SK-N-SH (cell line): Measurements from ENCODE around the gene LMX1A. TPM values are rescaled to one million over a fixed set of nuclear protein-coding genes. Genes with fewer than 3 reads are reported as not detected.

Experiments
- CTCF ChIA-PET: fragments of 300-600, 350-600 bp; formaldehyde crosslinking; extraction: SDS; loops from one replicate; lab custom pipeline; 2021; lab: Yijun Ruan, JAX
- POLR2A ChIA-PET: fragments of 350-600 bp; sonication (Branson Sonifier 250); formaldehyde crosslinking; extraction: SDS; loops from one replicate; lab custom pipeline; 2020; ENCODE audit warnings: antibody characterized with exemption, inconsistent platforms; lab: Yijun Ruan, JAX
- DNase-seq: peaks from one replicate; pipeline ENCODE4 v3.0.0; 2012
- H2AFZ ChIP-seq: fragments of 200-600 bp; sonication (generic); 2 replicates; pipeline ENCODE4 v1.8.1; 2016; ENCODE audit warnings: antibody characterized with exemption, mild to moderate bottlenecking, low read depth
- H3F3A ChIP-seq: fragments of 200-600 bp; sonication (generic); replicated peaks from 2 replicates; pipeline ENCODE3; 2016; ENCODE audit warnings: antibody characterized with exemption, mild to moderate bottlenecking; ENCODE audit not compliant: insufficient read depth
- H3K27ac ChIP-seq, 2 experiments: fragments of 200-500 bp in 1 of 2; fragments of 200-600 bp in 1 of 2; sonication (Bioruptor generic) in 1 of 2; sonication (generic), shearing (Covaris generic) in 1 of 2; 2 replicates each; pipeline versions ENCODE4 v1.5.1 to v1.6.1; 2014 to 2016; ENCODE audit warnings: low read depth in 2 of 2, inconsistent platforms in 1 of 2, low read length in 1 of 2, mild to moderate bottlenecking in 1 of 2, mixed read lengths in 1 of 2
- H3K27me3 ChIP-seq: fragments of 200-600 bp; sonication (generic), shearing (Covaris generic); 2 replicates; pipeline ENCODE4 v1.6.1; 2016; ENCODE audit warnings: mixed run types; ENCODE audit not compliant: insufficient read depth
- H3K36me3 ChIP-seq, 2 experiments: fragments of 200-500 bp in 1 of 2; fragments of 200-600 bp in 1 of 2; sonication (Bioruptor generic) in 1 of 2; sonication (generic) in 1 of 2; replicated peaks in 1 of 2; 2 replicates each; pipeline versions ENCODE3 to v1.5.1; 2014 to 2016; ENCODE audit warnings: low read length in 1 of 2, mild to moderate bottlenecking in 1 of 2; ENCODE audit not compliant: insufficient read depth in 2 of 2, control insufficient read depth in 1 of 2
- H3K4me1 ChIP-seq, 2 experiments: fragments of 200-500 bp in 1 of 2; fragments of 200-600 bp in 1 of 2; sonication (Bioruptor generic) in 1 of 2; sonication (generic), shearing (Covaris generic) in 1 of 2; 2 replicates each; pipeline versions ENCODE4 v1.5.1 to v1.6.1; 2014 to 2016; ENCODE audit warnings: low read depth in 1 of 2, low read length in 1 of 2, mixed run types in 1 of 2; ENCODE audit not compliant: insufficient read depth in 2 of 2, control insufficient read depth in 1 of 2
- H3K4me2 ChIP-seq: fragments of 200-600 bp; sonication (generic), shearing (Covaris generic); 2 replicates; pipeline ENCODE4 v1.6.1; 2017; ENCODE audit warnings: mixed run types
- H3K4me3 ChIP-seq, 2 experiments: fragments of 200-500 bp in 1 of 2; fragments of 200-600 bp in 1 of 2; sonication (Bioruptor generic) in 1 of 2; sonication (generic), shearing (Covaris generic) in 1 of 2; 2 replicates each; pipeline versions ENCODE4 v1.5.1 to v1.8.1; 2014 to 2016; ENCODE audit warnings: low read depth in 2 of 2, inconsistent platforms in 1 of 2, low read length in 1 of 2, mild to moderate bottlenecking in 1 of 2, mixed read lengths in 1 of 2, moderate library complexity in 1 of 2
- H3K79me2 ChIP-seq: fragments of 200-600 bp; sonication (generic); 2 replicates; pipeline ENCODE4 v1.8.1; 2017; ENCODE audit warnings: mild to moderate bottlenecking; ENCODE audit not compliant: insufficient read depth
- H3K9ac ChIP-seq: fragments of 200-600 bp; sonication (generic); 2 replicates; pipeline ENCODE4 v1.6.1; 2017; ENCODE audit warnings: mixed run types
- H3K9me2 ChIP-seq: fragments of 200-600 bp; sonication (generic); 2 replicates; pipeline ENCODE4 v1.6.1; 2017; ENCODE audit warnings: mixed run types
- H3K9me3 ChIP-seq: fragments of 200-600 bp; sonication (generic); 2 replicates; pipeline ENCODE4 v1.6.1; 2017; ENCODE audit warnings: mixed run types, mild to moderate bottlenecking, moderate library complexity
- H4K20me1 ChIP-seq: fragments of 200-600 bp; sonication (generic); 2 replicates; pipeline ENCODE4 v1.6.1; 2017; ENCODE audit warnings: mild to moderate bottlenecking, mixed run types; ENCODE audit not compliant: insufficient read depth
- CHD2 ChIP-seq: fragments of 150-350 bp; IDR thresholded peaks from 2 replicates; pipeline ENCODE4 v1.6.1; 2018; ENCODE audit warnings: low read length; ENCODE audit not compliant: partially characterized antibody
- ELF1 ChIP-seq: IDR thresholded peaks from 2 replicates; pipeline ENCODE4 v1.4.0; 2012
- EZH2phosphoT487 ChIP-seq: fragments of 200-600 bp; sonication (generic); IDR thresholded peaks from 2 replicates; pipeline ENCODE4 v1.6.1; 2017; ENCODE audit warnings: low read depth, mixed run types, mild to moderate bottlenecking, antibody characterized with exemption, moderate library complexity, borderline replicate concordance
- GATA2 ChIP-seq: sonication (generic); formaldehyde crosslinking; IDR thresholded peaks from 2 replicates; pipeline ENCODE4 v1.5.0; 2020; ENCODE audit warnings: mild to moderate bottlenecking, missing genetic modification reagents
- IRF3 ChIP-seq: fragments of 150-350 bp; IDR thresholded peaks from 2 replicates; pipeline ENCODE4 v1.6.1; 2016; ENCODE audit warnings: mild to moderate bottlenecking, low read depth, low read length
- MXI1 ChIP-seq: IDR thresholded peaks from 2 replicates; pipeline ENCODE4 v1.6.1; 2012; ENCODE audit warnings: mild to moderate bottlenecking, low read depth, low read length, improper control_type of control experiment
- NFIC ChIP-seq: IDR thresholded peaks from 2 replicates; pipeline ENCODE4 v1.4.0; 2012; ENCODE audit warnings: borderline replicate concordance
- PBX3 ChIP-seq: IDR thresholded peaks from 2 replicates; pipeline ENCODE4; 2012
- POLR2AphosphoS5 ChIP-seq: IDR thresholded peaks from 2 replicates; pipeline ENCODE4 v1.6.1; 2012; ENCODE audit warnings: low read depth, low read length
- RAD21 ChIP-seq: IDR thresholded peaks from 2 replicates; pipeline ENCODE4 v1.6.1; 2012; ENCODE audit warnings: mild to moderate bottlenecking, low read length
- REST ChIP-seq: IDR thresholded peaks from 2 replicates; pipeline ENCODE4 v1.6.1; 2012; ENCODE audit warnings: mild to moderate bottlenecking, low read depth, low read length, moderate library complexity
- TAF1 ChIP-seq: IDR thresholded peaks from 2 replicates; pipeline ENCODE4 v1.6.1; 2012; ENCODE audit warnings: low read depth, mild to moderate bottlenecking, low read length, moderate library complexity, borderline replicate concordance
- USF2 ChIP-seq: fragments of 150-350 bp; IDR thresholded peaks from 2 replicates; pipeline ENCODE4 v1.6.1; 2017; ENCODE audit warnings: antibody characterized with exemption, low read length, low read depth, borderline replicate concordance
- YY1 ChIP-seq: IDR thresholded peaks from 2 replicates; pipeline ENCODE4 v1.4.0; 2012; ENCODE audit warnings: low read depth, mild to moderate bottlenecking
- ZBTB33 ChIP-seq: IDR thresholded peaks from 2 replicates; pipeline ENCODE4 v1.4.0; 2012; ENCODE audit warnings: low read depth, borderline replicate concordance
- WGBS: methylation state at CpG from one replicate; pipeline ENCODE4 v1.1.6; 2017; ENCODE audit warnings: low lambda C conversion rate; 5-methylcytosine and 5-hydroxymethylcytosine counted together
- polyA plus RNA-seq, 3 experiments: library from polyadenylated mRNA; depleted of rRNA; stranded (reverse); fragments of >200 nt; gene quantifications; 2 replicates each; pipeline ENCODE4 v1.2.3, GENCODE V29; 2012

The LMX1A gene
- polyA plus RNA-seq, 1 of the 3 experiments (the other 2 are of a cell fraction): not detected

- CTCF ChIA-PET: no interaction called here
- Histone ChIP-seq H3K4me1 (no peaks in the 10 kb centered on the region), H3F3A (no peaks in the 10 kb centered on the region), H3K9me2 (no peaks in the 10 kb centered on the region), H2AFZ (no peak overlapping the region), H3K27ac (no peak overlapping the region), H3K9me3 (no peaks in the 10 kb centered on the region), H3K27me3 (no peaks in the 10 kb centered on the region), H3K36me3 (no peaks in the 10 kb centered on the region), H3K9ac (no peak overlapping the region), H3K79me2 (no peaks in the 10 kb centered on the region), H4K20me1 (no peaks in the 10 kb centered on the region), H3K4me2 (no peak overlapping the region), H3K4me3 (no peak overlapping the region)
- POLR2A ChIA-PET: no interaction called here
- TF ChIP-seq TAF1 (no peak), ZBTB33 (no peak), USF2 (no peak), CHD2 (no peak), GATA2 (CRISPR knock-in tag) (no peak), IRF3 (no peak), REST (no peak), NFIC (no peak), MXI1 (no peak), PBX3 (no peak), EZH2phosphoT487 (no peak), POLR2AphosphoS5 (no peak), ELF1 (no peak), YY1 (no peak), RAD21 (no peak)
- WGBS: 7% methylated on average over 4 of the region's 4 CpGs
- no peak for DNase-seq
These were observed 171.2 kb downstream of the LMX1A start for GRCh38 chr1:165185161-165185889.
